HG03565 (cell line): ENCODE measurements around the gene ZNF723.
"Not testable (repeated sequence)": the region's sequence is repeated elsewhere in the genome, so short reads cannot be mapped to it uniquely, and the experiment has no call there.

Source experiments
- ATAC-seq: cut with Tn5 transposase; IDR thresholded peaks from one replicate; pipeline ENCODE4 v1.9.1; 2021; ENCODE audit warnings: mild to moderate bottlenecking, moderate library complexity; ENCODE audit not compliant: unreplicated experiment

ZNF723 gene

DNA sequence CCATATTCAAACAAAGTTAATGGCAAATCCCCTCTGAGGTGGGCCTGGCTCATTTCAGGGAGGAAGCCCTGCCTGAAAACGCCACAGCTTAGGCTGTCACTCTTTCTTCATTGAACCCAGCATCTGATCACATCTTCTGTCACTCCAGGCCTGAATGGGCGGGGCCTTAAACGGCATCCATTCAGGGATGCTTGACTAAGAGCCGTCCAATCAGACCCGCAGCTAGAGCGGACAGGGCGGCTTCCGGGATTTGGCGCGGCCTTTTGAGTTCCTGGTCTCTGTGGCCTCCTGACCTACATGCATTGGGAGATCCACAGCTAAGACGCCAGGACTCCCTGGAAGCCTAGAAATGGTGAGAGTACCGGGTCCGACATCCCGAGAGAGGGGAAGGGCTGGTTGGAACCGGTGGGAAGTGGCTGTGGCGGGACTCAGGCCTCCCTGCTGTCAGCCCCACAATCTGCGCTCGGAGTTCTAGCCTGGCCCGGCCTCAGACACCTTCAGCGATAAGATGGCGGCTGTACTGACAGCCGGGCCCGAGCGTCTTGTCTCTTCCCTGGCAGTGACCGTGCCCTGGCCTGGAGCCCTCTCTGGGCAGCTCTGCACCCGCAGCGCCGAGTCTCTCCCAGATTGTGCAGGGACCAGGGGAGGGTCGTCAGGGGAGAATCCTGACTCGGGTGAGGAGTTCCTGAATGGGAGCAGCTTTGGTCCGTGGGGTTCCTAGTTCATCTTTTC, at the start of gene ZNF723:
Gene ZNF723, plus strand, starts transcription at position 261 of the 732 bp plus-strand sequence. Its CDS starts 89 bp downstream, at position 350.
- ATAC-seq, result no peak

DNA sequence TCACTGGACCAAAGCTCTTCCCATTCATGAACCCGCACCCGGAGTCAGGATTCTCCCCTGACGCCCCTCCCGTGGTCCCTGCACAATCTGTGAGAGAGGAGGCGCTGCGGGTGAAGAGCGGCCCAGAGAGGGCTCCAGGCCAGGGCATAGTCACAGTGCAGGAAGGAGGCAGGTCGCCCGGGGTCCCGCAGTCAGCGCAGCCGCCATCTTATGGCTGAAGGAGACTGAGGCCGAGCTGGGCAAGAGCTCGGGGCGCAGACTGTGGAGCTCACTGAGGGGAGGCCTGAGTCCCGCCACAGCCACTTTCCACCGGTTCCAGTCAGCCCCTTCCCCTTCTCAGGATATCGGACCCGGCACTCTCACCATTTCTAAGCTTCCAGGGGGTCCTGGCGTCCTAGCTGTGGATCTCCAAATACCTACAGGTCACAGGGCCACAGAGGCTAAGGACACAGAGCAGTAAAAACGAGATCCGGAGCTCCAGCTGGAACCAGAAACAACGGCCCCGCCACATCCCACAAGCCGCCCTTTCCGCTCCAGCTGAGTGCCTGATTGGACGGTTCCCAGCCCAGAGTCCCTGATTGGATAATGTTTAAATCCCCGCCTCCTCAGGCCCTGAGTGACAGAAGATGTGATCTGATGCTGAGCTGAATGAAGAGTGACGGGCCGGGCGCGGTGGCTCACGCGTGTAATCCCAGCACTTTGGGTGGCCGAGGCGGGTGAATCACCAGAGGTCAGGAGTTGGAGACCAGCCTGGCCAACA, 48.3 kb upstream of the ZNF723 start, which contains the start of gene ZNF99:
Gene ZNF99, minus strand, starts transcription at position 501 of the 760 bp plus-strand sequence. Its CDS starts 135 bp downstream, at position 366.
- ATAC-seq, result no peak

DNA sequence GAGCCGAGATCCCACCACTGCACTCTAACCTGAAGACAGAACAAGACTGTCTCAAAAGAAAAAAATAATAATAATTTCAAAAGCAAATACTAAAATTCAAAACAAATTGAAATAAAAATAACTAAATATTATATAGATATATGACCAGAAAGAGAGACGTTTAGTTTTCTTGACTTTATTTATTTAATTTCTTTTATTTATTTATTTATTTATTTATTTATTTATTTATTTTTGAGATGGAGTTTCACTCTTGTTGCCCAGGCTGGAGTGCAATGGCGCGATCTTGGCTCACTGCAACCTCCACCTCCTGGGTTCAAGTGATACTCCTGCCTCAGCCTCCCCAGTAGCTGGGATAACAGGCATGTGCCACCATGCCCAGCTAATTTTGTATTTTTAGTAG, 39.2 kb upstream of the ZNF723 start:
- not testable (repeated sequence) for ATAC-seq

DNA sequence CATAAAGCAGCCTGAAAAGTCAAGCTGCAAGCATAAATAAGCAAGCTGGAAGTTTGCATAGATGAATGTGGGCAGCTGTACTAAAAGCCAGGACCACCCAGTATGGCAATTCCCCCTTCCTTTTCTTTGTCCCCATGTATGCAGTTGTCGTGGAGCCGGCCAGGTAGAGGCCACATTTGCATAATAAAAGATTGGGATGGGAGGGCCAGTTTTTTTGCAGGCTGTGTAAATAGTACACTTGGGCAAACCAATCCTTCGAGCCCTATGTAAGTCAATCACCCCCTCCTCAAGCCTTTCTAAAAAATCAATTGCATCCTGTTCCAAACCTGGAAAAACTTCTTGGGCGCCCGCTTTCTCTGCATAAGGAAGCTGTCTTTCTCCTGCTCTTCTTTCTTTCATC, 35.1 kb upstream of the ZNF723 start:
- ATAC-seq, result no peak

DNA sequence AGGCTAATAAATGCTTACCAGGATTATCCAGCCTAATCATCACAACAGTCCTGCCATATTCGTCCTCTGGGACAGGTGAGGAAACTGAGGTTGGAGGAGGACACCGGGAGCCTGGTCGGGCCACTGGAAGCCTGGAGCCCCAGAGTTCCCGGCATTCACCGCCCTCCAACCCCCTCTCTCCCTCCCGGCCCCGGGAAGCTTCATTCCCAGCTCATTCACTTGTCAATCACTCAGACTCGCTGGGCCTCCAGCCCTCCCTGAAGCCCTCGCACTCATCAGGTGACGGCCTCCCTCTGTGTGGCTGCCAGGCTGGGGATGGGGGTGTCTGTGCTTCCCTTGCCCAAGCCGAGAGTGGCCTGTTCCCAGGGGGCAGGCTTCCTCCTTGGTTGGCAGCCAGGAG, 25.7 kb upstream of the ZNF723 start:
- no peak for ATAC-seq

DNA sequence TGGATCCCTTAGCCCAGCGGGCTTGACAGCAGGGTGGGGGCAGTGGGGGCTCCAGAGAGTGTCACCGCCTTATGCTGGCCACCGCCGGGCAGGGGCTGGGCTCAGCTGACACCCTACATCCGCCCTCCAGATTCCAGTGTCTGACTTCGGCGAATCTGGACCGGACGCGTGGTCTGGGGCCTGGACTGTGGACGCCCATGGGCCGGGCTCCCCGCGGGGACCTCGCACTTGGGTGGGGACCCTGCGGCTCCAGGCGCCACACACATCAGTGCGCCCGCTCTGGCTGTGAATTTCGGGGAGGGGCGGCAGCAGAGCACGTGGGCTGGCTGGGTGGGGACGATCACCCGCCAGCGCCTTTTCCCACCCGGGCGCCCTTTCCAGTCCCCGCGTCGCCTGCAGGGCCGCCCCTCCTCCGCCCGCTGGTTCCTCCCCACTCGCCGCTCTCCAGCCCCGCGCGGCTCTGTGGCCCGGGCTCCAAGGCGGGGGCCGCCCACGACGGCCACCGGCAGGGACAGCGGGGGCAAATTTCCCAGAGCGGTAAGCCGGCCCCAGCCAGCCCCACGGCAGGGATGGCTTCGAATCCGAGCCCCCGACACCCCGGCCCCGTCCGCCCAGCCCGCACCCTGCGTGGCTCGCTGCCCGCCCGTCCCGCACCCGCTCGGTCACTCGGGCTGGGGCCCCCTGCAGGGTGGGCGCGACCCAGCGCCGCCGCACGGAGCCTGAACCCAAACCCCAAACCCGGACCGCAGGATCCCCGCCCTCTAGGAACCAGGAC, 24.8 kb upstream of the ZNF723 start:
- no peak for ATAC-seq

DNA sequence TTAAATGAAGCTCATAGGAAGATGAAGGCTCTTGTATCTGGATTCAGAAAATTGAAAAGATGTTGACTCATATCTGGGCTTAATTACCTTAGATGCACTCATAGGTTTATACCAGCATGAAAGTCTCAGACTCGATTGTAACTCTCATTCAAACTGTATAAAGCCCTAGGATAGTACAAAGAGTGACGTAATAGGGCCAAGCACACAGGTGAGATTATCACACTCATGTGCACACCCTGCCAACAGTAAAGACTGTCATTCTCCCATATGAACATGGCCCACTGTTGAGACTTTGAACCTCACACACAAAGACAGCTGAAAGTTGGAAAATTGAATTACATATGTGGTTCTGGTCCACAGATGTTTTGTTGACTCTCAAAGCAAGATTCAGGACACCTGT, 18.0 kb upstream of the ZNF723 start:
- no peak for ATAC-seq

DNA sequence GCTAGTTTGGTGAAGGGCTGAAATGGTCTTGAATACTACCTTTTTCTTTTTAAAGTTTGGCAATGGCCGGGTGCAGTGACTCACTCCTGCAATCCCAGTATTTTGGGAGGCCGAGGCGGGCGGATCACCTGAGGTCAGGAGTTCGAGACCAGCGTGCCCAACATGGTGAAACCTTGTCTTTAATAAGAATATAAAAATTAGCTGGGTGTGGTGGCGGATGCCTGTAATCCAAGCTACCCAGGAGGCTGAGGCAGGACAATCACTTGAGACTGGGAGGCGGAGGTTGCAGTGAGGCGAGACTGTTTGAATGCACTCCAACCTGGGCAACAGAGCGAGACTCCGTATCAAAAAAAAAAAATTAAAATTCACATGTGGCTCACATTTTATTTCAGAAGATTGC, 880 bp upstream of the ZNF723 start:
- ATAC-seq, result no peak

DNA sequence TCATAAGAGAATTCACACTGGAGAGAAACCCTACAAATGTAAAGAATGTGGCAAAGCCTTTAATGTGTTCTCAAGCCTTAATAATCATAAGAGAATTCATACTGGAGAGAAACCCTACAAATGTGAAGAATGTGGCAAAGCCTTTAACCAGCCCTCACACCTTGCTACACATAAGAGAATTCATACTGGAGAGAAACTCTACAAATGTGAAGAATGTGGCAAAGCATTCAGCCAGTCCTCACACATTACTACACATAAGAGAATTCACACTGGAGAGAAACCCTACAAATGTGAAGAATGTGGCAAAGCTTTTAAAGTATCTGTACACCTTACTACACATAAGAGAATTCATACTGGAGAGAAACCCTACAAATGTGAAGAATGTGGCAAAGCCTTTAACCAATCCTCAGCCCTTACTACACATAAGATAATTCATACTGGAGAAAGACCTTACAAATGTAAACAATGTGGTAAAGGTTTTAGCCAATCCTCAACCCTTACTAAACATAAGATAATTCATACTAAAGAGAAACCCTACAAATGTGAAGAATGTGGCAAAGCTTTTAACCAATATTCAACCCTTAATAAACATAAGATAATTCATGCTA, 25.7 kb downstream of the ZNF723 start:
- not testable (repeated sequence) for ATAC-seq

DNA sequence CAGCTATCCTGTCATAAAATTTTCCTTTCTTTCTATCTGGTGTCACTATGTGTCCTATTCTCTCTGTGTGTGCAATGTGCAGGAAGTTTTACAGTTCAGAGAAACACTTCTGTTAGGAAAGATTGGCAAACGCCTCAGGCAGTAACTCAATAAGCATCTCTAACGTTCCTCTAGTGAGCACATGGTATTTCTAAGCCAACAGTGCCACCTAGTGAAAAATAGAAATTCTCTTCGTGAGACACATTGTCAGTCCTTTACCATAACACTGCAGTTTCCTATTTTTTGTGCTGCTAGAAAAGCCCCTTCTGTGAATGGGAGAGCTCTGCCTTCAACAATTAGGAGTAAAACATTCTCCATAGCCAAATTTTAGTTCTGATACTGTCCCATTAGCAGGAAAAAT, 50.7 kb downstream of the ZNF723 start:
- no peak for ATAC-seq

DNA sequence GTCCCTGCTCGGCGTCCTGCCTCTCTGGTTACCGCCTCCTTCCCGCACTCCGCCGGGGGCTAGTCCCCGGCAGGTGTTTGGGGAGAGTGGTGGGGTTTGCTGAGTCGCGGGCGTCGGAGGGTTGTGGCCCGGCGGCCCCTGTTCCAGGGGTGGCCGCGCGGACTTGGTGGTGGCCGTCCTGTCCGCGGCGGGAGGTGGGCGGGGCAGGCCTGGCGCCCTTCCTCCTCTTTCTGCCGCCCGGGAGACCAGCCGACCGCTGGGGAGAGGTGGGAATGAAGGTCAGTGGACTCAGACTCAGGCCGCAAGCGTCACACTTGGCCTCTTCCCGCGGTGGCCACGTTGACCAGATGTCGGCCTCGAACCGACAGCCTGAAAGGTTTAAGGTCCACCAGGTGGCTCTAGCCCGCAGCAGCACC, 61.8 kb downstream of the ZNF723 start:
- ATAC-seq, result no peak

DNA sequence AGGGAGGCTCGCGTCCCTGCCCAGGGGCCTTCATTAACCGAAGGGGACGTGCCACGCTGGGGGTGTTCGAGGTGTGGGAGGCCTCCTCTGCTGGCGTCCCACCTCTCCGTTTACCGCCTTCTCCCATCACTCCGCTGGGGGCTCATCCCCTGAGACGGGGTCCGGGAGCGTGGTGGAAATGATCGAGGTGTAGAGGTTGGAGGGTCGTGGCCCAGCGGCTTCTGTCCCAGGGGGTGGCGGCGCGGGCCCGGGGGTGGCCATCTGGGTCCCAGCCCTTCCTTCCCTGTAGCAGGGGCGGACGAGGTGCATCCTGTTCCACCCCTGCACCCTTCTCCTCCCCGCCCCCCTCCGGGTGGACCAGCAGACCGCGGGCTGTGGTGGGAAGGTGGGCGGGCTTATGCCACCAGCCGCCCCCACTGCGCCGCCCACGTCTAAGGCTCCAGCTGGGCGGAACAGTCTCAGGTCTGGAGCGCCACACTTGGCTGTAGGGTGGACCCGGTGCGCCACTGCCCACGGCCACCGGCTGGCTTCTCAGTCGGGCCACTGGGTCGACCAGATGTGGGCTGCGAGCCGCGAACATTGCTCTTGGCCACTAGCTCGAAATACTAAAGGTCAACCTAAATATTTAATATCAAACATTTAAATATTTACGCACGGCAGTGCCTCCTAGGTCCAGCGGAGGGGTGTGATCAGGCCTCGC, 69.5 kb downstream of the ZNF723 start:
- ATAC-seq, result no peak
